Right renal pelvis (tissue), 4 donors: Measurements from ENCODE around the gene PTS. TPM values are rescaled to one million over a fixed set of nuclear protein-coding genes. Genes with fewer than 3 reads are reported as not detected.
A peak's percentile ranks its signal among the peaks of the same experiment; 100 is the strongest.

Experiments
- DNase-seq, 4 donors: peaks; one replicate each; pipeline ENCODE4 v3.0.0-alpha.2; 2013; ENCODE audit warnings: low read depth in 4 of 4, low spot score in 3 of 4, missing footprints in 1 of 4
- polyA plus RNA-seq, 4 donors: library from polyadenylated mRNA; unstranded; fragments of 120-200 nt; gene quantifications; one replicate each; pipeline ENCODE4 v1.2.1, GENCODE V29; 2013; ENCODE audit not compliant: insufficient read length in 4 of 4

Gene PTS
- polyA plus RNA-seq, 4 donors: 45.9 to 58.4 (median 54.8) TPM

- peak; percentile 45 to 70 (median 70) for DNase-seq
These were observed 6.6 kb upstream of the PTS start for GRCh38 chr11:112219476-112220232.

- no peak for DNase-seq
These were observed 4.9 kb upstream of the PTS start for GRCh38 chr11:112221274-112221835.

- no peak for DNase-seq
These were observed 3.9 kb upstream of the PTS start for GRCh38 chr11:112222303-112222702.

GRCh38 chr11:112223121-112223520 is 3.1 kb upstream of the PTS start:
- no peak for DNase-seq

GRCh38 chr11:112223754-112224532 is 2.3 kb upstream of the PTS start:
- DNase-seq: no peak

GRCh38 chr11:112225753-112226061 is 521 bp upstream of the PTS start:
- DNase-seq: no peak

- DNase-seq: peak in 1 of 4 donors; percentile 44
These were observed 688 bp downstream of the PTS start for GRCh38 chr11:112226831-112227401.

- DNase-seq: no peak
These were observed 1.2 kb downstream of the PTS start for GRCh38 chr11:112227471-112227870.

- no peak for DNase-seq
These were observed 2.5 kb downstream of the PTS start for GRCh38 chr11:112228706-112229105.

GRCh38 chr11:112229159-112229558 is 2.9 kb downstream of the PTS start:
- DNase-seq: no peak

GRCh38 chr11:112229746-112230433 is 3.7 kb downstream of the PTS start:
- DNase-seq: no peak

- DNase-seq: no peak
These were observed 5.7 kb downstream of the PTS start for GRCh38 chr11:112231952-112232351.

- no peak for DNase-seq
These were observed 9.6 kb downstream of the PTS start for GRCh38 chr11:112235750-112236390.

GRCh38 chr11:112237451-112237850 is 11.2 kb downstream of the PTS start:
- no peak for DNase-seq

- no peak for DNase-seq
These were observed 11.8 kb downstream of the PTS start for GRCh38 chr11:112238041-112238440.

GRCh38 chr11:112241486-112241885 is 15.3 kb downstream of the PTS start:
- no peak for DNase-seq

- DNase-seq: no peak
These were observed 21.0 kb downstream of the PTS start for GRCh38 chr11:112247201-112247600.

- no peak for DNase-seq
These were observed 22.0 kb downstream of the PTS start for GRCh38 chr11:112248201-112248600.

GRCh38 chr11:112249871-112250610 is 23.8 kb downstream of the PTS start:
- DNase-seq: no peak
